Mucosa of descending colon (tissue), 3 donors: ENCODE measurements around the gene CRHR1. TPM values are rescaled to one million over a fixed set of nuclear protein-coding genes. Genes with fewer than 3 reads are reported as not detected.

ENCODE experiments used
- ATAC-seq: fragments of 200-7000 bp; cut with Tn5 transposase; one replicate; pipeline ENCODE4 v1.9.1; 2020; ENCODE audit warnings: mild to moderate bottlenecking, moderate library complexity
- DNase-seq, 3 donors: peaks; one replicate each; pipeline ENCODE4 v3.0.0-alpha.2; 2020
- H3K36me3 ChIP-seq: fragments of 200-600 bp; one replicate; pipeline ENCODE4 v1.8.0; 2021; ENCODE audit warnings: low read depth, mild to moderate bottlenecking
- H3K4me1 ChIP-seq: fragments of 200-600 bp; one replicate; pipeline ENCODE4 v1.8.0; 2021; ENCODE audit warnings: low read depth, mild to moderate bottlenecking
- H3K4me3 ChIP-seq: fragments of 200-600 bp; one replicate; pipeline ENCODE4 v1.8.0; 2021; ENCODE audit warnings: mild to moderate bottlenecking
- H3K9me3 ChIP-seq: fragments of 200-600 bp; one replicate; pipeline ENCODE4 v1.8.0; 2021; ENCODE audit warnings: mild to moderate bottlenecking
- intact Hi-C, 2 donors: fragments of 100-400 bp; cut with DNase I in 1 of 2; cut with micrococcal nuclease in 1 of 2; formaldehyde crosslinking; loops; one replicate each; pipeline versions ENCODE4 v1.11.0 to v1.11.1; 2022; cut with DNase I, micrococcal nuclease
- total RNA-seq, 3 donors: library from RNA; stranded (reverse); fragmentation: NEBNext Ultra II Directional in 2 of 3; extraction: Animal tissue kit (Norgen Biotek cat#: 25700) in 2 of 3; gene quantifications; one replicate each; pipeline versions ENCODE4 v1.2.1 to v1.2.4, GENCODE V29; 2021 to 2023
- TF ChIP-seq, protein P1 (sequence below): fragments of 200-600 bp; IDR thresholded peaks from one replicate; pipeline ENCODE4 v1.8.0; 2022; ENCODE audit warnings: antibody characterized with exemption, mild to moderate bottlenecking
- donor health status: DM: no; HTN: no; CAD: no; lungs with moderate emphysema.
- donor health status: DM: no; HTN: no; CAD: no.
- donor health status: DM: no; HTN: yes; CAD: no.

CRHR1 gene
- total RNA-seq, 3 donors from 2014 or later = not detected

DNA sequence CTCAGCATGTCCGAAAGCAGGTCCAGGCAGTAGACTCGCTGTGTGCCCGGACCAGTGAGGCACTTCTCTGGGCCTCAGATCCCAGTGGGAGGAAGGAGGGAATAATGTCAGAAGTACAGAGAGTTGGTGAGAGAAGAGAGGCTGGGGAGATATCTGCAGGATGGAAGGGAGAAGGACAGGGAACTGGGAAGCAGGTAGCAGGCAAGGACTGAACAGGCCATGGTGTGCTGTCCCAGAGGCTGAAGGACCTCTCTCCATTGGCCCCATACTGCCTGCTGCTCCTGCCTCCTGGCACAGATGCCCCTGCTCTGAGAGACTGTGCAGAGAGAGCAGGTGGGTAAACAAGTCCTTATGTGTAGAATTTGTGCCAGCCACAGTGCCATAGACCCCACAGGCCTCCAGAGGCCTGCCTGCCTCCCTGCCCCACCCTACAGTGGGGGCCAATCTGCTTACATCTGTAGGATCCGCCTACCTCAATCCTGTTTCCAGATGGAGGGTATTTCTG lies 34.2 kb upstream of the CRHR1 start:
- H3K4me1 ChIP-seq = no peaks in the 10 kb centered on the region
- intact Hi-C loops = no loop called here
- TF ChIP-seq, protein P1, sequence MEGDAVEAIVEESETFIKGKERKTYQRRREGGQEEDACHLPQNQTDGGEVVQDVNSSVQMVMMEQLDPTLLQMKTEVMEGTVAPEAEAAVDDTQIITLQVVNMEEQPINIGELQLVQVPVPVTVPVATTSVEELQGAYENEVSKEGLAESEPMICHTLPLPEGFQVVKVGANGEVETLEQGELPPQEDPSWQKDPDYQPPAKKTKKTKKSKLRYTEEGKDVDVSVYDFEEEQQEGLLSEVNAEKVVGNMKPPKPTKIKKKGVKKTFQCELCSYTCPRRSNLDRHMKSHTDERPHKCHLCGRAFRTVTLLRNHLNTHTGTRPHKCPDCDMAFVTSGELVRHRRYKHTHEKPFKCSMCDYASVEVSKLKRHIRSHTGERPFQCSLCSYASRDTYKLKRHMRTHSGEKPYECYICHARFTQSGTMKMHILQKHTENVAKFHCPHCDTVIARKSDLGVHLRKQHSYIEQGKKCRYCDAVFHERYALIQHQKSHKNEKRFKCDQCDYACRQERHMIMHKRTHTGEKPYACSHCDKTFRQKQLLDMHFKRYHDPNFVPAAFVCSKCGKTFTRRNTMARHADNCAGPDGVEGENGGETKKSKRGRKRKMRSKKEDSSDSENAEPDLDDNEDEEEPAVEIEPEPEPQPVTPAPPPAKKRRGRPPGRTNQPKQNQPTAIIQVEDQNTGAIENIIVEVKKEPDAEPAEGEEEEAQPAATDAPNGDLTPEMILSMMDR = no peak
- DNase-seq = no peak
- H3K36me3 ChIP-seq = no peaks in the 10 kb centered on the region
- ATAC-seq = no peak
- H3K4me3 ChIP-seq = no peak overlapping the region
- H3K9me3 ChIP-seq = no peaks in the 10 kb centered on the region

DNA sequence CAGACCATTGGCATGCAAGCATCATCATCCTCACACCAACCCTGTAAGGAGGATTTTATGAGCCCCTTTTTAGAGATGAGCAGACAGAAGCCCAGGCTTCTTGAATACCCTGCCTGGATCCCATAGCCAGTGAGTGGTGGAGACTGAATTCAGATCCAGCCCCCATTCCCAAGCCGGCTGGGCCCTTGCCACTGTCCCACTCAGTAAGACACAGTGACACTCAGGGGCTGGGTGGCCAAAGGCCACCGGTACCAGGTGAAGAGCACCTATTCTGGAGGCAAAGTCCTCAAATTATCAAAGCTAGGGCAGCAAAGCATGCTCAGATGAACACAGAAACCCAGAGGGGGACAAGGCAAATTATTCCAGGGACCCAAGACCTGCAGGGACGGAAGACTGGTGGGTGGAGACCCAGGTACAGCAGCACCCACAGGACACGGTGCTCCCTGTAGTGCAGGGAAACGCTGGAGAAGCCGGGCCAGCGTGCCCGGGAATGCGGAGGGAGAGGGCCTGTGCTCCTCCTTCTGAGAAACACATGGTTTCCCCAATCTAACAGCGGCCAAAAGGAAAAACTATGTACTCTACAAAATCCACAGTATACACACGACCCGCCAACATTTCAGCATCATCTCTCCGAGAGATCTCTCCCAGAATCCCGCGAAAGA lies 33.2 kb upstream of the CRHR1 start:
- DNase-seq (no peak), ATAC-seq (no peak)
- intact Hi-C loops = no loop called here
- Histone ChIP-seq H3K36me3 (no peaks in the 10 kb centered on the region), H3K4me3 (no peak overlapping the region), H3K9me3 (no peaks in the 10 kb centered on the region), H3K4me1 (no peaks in the 10 kb centered on the region)
- TF ChIP-seq, protein P1 = no peak

DNA sequence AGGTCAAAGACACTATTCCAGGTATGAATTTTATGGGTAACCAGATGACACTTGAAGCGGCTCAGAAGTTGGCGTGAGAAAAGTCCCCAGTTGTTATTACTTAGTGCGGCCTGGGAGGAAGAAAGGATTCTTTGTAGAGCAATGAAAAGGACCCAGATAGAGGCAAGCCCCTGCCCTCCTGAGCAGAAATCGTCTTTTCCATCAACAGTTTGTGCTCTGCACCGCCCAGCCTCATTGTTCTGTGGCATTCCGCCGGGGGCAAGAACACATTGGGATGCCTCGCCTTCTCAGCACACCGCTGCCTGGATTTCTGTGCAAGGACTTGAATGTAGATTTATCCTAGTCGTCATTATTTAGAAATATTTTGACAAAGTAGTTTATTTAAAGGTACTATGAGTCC lies 32.7 kb upstream of the CRHR1 start:
- TF ChIP-seq, protein P1 = no peak
- DNase-seq (no peak), ATAC-seq (no peak)
- Histone ChIP-seq H3K4me1 (no peaks in the 10 kb centered on the region), H3K4me3 (no peak overlapping the region), H3K36me3 (no peaks in the 10 kb centered on the region), H3K9me3 (no peaks in the 10 kb centered on the region)
- intact Hi-C loops = no loop called here

DNA sequence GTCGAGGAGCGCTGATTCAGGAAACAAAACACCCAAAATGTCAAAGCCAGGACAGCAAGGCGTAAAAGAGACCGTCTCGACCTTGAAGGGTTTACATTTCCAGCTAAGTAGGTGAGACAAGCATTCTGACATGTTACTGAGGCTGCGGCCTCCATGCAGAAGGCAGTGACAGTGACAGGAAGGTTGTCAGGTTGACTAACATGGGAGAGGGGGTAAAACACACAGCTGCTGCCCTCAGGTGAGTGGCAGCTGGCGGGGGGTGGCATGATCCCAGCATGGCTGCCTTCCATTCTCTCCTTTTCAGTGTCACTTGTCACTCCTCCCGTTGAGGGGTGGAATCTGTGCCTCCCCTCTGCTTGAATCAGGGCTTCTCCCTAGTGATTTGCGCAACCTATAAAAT lies 31.9 kb upstream of the CRHR1 start:
- TF ChIP-seq, protein P1 = no peak
- intact Hi-C loops = no loop called here
- no peaks in the 10 kb centered on the region for H3K36me3 ChIP-seq

DNA sequence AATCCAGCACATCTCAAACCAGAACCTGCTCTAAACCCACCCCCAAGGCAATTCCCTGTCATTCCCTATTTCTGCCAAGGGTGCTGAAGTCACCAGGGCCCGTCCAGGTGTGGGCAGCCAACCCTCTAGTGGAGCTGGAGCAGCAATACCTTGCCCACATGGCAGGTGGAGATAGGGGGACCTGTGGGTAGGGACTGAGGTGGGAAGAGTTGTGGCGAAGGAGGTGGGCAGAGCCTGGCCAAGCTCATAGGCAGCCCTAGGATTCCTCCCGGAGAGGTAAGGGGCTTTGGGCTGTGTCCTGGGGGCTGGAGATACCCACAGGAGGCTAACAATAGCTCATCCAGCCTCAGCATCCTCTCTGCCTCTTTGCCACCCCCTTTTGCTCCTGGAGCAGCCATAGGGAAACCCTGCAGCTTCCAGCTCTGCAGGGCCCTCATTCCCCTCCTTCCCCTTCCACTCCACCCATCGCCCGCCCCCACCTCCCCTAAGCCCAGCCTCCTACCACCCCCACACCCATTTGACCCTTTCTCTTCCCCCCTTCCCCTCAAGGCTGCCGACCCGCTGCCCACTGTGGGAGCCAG lies 30.4 kb upstream of the CRHR1 start:
- Histone ChIP-seq H3K36me3 (no peaks in the 10 kb centered on the region), H3K4me3 (no peak overlapping the region), H3K4me1 (no peaks in the 10 kb centered on the region), H3K9me3 (no peaks in the 10 kb centered on the region)
- DNase-seq (no peak), ATAC-seq (no peak)
- TF ChIP-seq, protein P1 = no peak
- intact Hi-C loops = no loop called here

More for the DNA sequence above, 31.9 kb upstream of the CRHR1 start:
- Histone ChIP-seq H3K9me3 (no peaks in the 10 kb centered on the region), H3K4me1 (no peaks in the 10 kb centered on the region), H3K4me3 (no peak overlapping the region)
- ATAC-seq (no peak), DNase-seq (no peak)
